Transverse colon (tissue), 4 donors: Measurements from ENCODE around the gene PTK7. TPM values are rescaled to one million over a fixed set of nuclear protein-coding genes. Genes with fewer than 3 reads are reported as not detected.

ENCODE experiments used
- DNase-seq: peaks from one replicate; pipeline ENCODE4 v3.0.0-alpha.2; 2019
- H3K27ac ChIP-seq, 4 donors: fragments of 200-600 bp; sonication (generic); 2 replicates each; pipeline ENCODE4 v1.5.1; 2016 to 2018; ENCODE audit warnings: inconsistent platforms in 4 of 4
- H3K27me3 ChIP-seq: fragments of 200-600 bp; sonication (generic); 2 replicates; pipeline ENCODE4 v1.5.1; 2017; ENCODE audit warnings: inconsistent platforms
- H3K36me3 ChIP-seq, 4 donors: fragments of 200-600 bp; sonication (generic); 2 replicates each; pipeline ENCODE4 v1.5.1; 2017 to 2019; ENCODE audit warnings: inconsistent platforms in 4 of 4
- H3K4me1 ChIP-seq, 4 donors: fragments of 200-600 bp; sonication (generic); 2 replicates each; pipeline ENCODE4 v1.5.1; 2017 to 2020; ENCODE audit warnings: inconsistent platforms in 4 of 4
- H3K4me3 ChIP-seq, 4 donors: fragments of 200-600 bp; sonication (generic); 1 replicate in 1 of 4; 2 replicates in 3 of 4; pipeline versions ENCODE4 v1.5.1 to v1.6.1; 2017 to 2019; ENCODE audit warnings: inconsistent platforms in 4 of 4
- H3K9me3 ChIP-seq, 2 donors: fragments of 200-600 bp; sonication (generic); 2 replicates each; pipeline ENCODE4 v1.5.1; 2017 to 2019; ENCODE audit warnings: inconsistent platforms in 2 of 2
- EP300 ChIP-seq: sonication (generic); formaldehyde crosslinking; IDR thresholded peaks from one replicate; pipeline ENCODE4 v1.6.1; 2017; ENCODE audit warnings: antibody characterized with exemption, low read depth
- POLR2A ChIP-seq: fragments of 450-650 bp; IDR thresholded peaks from one replicate; pipeline ENCODE4 v1.6.1; 2016; ENCODE audit warnings: antibody characterized with exemption, mild to moderate bottlenecking, moderate library complexity
- POLR2AphosphoS5 ChIP-seq, 3 donors: sonication (generic); formaldehyde crosslinking; IDR thresholded peaks; one replicate each; pipeline ENCODE4 v1.6.1; 2016; ENCODE audit warnings: antibody characterized with exemption in 3 of 3
- WGBS, 2 donors: methylation state at CpG; one replicate each; pipeline ENCODE4 v1.1.5; 2018; ENCODE audit warnings: low coverage in 1 of 2; 5-methylcytosine and 5-hydroxymethylcytosine counted together
- in situ Hi-C, 4 donors: fragments of 200-750 bp; cut with MboI; loops; one replicate each; pipeline versions ENCODE4 v1.15.0 to v1.15.1; 2017; ENCODE audit warnings: low sequenced_read_pairs in 3 of 4, low pct_ligation_motif_present in 1 of 4, low pct_unique_long_range_greater_than_20kb in 1 of 4
- intact Hi-C: fragments of 100-400 bp; cut with DNase I; formaldehyde crosslinking; loops from one replicate; pipeline ENCODE4 v1.15.1; 2023; ENCODE audit warnings: low total_unique reads
- total RNA-seq, 4 donors: library from RNA; depleted of rRNA; stranded (reverse); fragments of >200 nt; gene quantifications; one replicate each; pipeline ENCODE4 v1.1.0, GENCODE V29; 2016
- TF ChIP-seq, protein P1 (sequence below), 5 experiments: fragments of 200-600 bp in 3 of 5; fragments of 450-650 bp in 2 of 5; sonication (generic) in 3 of 5; IDR thresholded peaks; 1 replicate in 2 of 5; 2 replicates in 3 of 5; pipeline ENCODE4 v1.5.1; 2016 to 2017; ENCODE audit warnings: antibody characterized with exemption in 5 of 5, inconsistent platforms in 3 of 5, mild to moderate bottlenecking in 2 of 5, moderate library complexity in 1 of 5

PTK7 gene
- total RNA-seq, 4 donors from 2014 or later = 2.2 to 34.6 (median 6.0) TPM

DNA sequence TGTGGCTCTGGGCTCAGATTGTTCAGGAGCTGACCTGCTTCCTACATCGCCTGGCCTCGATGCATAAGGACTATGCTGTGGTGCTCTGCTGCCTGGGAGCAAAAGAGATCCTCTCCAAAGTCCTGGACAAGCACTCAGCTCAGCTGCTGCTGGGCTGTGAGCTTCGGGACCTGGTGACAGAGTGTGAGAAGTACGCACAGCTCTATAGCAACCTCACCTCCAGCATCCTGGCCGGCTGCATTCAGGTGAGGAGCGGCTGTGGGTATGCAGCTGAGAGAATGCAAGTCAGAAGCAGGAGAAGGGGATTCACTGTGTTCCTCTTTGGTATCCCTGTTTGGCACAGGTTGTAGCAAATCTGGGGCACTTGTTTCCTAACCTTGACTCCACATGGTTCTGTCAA, 123.8 kb downstream of the PTK7 start:
- peaks cover 0 to 34% (median 9%) of the 10 kb centered on the region in 4 donors for H3K36me3 ChIP-seq
- WGBS, 2 donors = 98% methylated on average over 6 of the region's 6 CpGs; no CpG with 5 or more reads in 1 of the 2 donors
- no peaks in the 10 kb centered on the region for H3K4me1 ChIP-seq
- H3K27ac ChIP-seq = no peak overlapping the region
- no peaks in the 10 kb centered on the region for H3K9me3 ChIP-seq
- TF ChIP-seq POLR2AphosphoS5 (IDR thresholded peaks at IDR 0.05) (no peak), POLR2A (no peak), EP300 (no peak)
- TF ChIP-seq, protein P1, sequence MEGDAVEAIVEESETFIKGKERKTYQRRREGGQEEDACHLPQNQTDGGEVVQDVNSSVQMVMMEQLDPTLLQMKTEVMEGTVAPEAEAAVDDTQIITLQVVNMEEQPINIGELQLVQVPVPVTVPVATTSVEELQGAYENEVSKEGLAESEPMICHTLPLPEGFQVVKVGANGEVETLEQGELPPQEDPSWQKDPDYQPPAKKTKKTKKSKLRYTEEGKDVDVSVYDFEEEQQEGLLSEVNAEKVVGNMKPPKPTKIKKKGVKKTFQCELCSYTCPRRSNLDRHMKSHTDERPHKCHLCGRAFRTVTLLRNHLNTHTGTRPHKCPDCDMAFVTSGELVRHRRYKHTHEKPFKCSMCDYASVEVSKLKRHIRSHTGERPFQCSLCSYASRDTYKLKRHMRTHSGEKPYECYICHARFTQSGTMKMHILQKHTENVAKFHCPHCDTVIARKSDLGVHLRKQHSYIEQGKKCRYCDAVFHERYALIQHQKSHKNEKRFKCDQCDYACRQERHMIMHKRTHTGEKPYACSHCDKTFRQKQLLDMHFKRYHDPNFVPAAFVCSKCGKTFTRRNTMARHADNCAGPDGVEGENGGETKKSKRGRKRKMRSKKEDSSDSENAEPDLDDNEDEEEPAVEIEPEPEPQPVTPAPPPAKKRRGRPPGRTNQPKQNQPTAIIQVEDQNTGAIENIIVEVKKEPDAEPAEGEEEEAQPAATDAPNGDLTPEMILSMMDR (IDR thresholded peaks at IDR 0.05) = no peak
- H3K4me3 ChIP-seq = no peak overlapping the region
- in situ Hi-C loops (no loop called here), intact Hi-C loops (no loop called here)
- no peak for DNase-seq
- no peaks in the 10 kb centered on the region for H3K27me3 ChIP-seq

DNA sequence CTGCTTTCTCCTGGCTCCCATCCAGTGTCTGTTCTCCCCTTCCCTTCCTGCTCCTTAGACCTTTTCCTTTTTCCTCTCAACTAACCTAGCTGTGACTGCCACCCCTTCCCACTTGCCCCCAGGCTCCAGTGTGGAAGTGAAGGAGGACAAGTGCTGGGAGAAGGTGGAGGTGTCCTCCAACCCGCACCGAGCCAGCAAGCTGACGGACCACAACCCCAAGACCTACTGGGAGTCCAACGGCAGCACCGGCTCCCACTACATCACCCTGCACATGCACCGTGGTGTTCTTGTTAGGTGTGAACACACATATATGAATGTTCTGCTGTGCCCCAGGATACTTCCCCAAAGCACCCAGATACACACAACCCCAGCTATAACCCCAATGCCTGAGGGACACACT, 124.4 kb downstream of the PTK7 start:
- no peaks in the 10 kb centered on the region for H3K4me1 ChIP-seq
- no peak for DNase-seq

DNA sequence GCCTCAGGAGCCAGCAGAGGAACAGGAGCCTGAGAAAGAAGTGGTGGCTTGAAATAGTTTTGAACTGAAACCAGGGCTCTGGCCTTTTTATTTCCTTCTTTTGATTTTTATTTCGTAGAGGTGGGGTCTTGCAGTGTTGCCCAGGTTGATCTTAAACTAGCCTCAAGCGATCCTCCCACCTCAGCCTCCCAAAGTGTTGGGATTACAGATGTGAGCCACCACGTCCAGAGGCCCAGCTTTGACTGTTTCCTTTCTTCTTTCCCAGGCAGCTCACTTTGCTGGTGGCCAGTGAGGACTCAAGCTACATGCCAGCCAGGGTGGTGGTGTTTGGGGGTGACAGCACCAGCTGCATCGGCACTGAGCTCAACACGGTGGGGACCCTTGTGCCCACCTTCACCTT, 126.3 kb downstream of the PTK7 start:
- TF ChIP-seq EP300 (no peak), POLR2AphosphoS5 (IDR thresholded peaks at IDR 0.05) (no peak), POLR2A (no peak)
- TF ChIP-seq, protein P1 (IDR thresholded peaks at IDR 0.05) = no peak
- no peak overlapping the region for H3K27ac ChIP-seq
- no peaks in the 10 kb centered on the region for H3K4me1 ChIP-seq
- peaks cover 0 to 11% (median 4%) of the 10 kb centered on the region in 4 donors for H3K36me3 ChIP-seq
- intact Hi-C loops = no loop called here
- no peak for DNase-seq
- no peaks in the 10 kb centered on the region for H3K27me3 ChIP-seq
- 79 to 91% methylated on average over 3 to 5 of the region's 5 CpGs for WGBS, 2 donors
- no peaks in the 10 kb centered on the region for H3K9me3 ChIP-seq
- H3K4me3 ChIP-seq = no peak overlapping the region
- in situ Hi-C loops = no loop called here

More for the DNA sequence above, 124.4 kb downstream of the PTK7 start:
- H3K9me3 ChIP-seq = no peaks in the 10 kb centered on the region
- H3K36me3 ChIP-seq = peaks cover 0 to 28% (median 9%) of the 10 kb centered on the region in 4 donors
- no peak for TF ChIP-seq POLR2A
- TF ChIP-seq, protein P1 (IDR thresholded peaks at IDR 0.05) = no peak
- no peak for TF ChIP-seq EP300
- no peak for TF ChIP-seq POLR2AphosphoS5 (IDR thresholded peaks at IDR 0.05)
- WGBS, 2 donors = 94% methylated on average over 6 of the region's 6 CpGs; no CpG with 5 or more reads in 1 of the 2 donors
- intact Hi-C loops = no loop called here
- no peak overlapping the region for H3K27ac ChIP-seq
- in situ Hi-C loops = no loop called here
- H3K4me3 ChIP-seq = no peak overlapping the region
- no peaks in the 10 kb centered on the region for H3K27me3 ChIP-seq

DNA sequence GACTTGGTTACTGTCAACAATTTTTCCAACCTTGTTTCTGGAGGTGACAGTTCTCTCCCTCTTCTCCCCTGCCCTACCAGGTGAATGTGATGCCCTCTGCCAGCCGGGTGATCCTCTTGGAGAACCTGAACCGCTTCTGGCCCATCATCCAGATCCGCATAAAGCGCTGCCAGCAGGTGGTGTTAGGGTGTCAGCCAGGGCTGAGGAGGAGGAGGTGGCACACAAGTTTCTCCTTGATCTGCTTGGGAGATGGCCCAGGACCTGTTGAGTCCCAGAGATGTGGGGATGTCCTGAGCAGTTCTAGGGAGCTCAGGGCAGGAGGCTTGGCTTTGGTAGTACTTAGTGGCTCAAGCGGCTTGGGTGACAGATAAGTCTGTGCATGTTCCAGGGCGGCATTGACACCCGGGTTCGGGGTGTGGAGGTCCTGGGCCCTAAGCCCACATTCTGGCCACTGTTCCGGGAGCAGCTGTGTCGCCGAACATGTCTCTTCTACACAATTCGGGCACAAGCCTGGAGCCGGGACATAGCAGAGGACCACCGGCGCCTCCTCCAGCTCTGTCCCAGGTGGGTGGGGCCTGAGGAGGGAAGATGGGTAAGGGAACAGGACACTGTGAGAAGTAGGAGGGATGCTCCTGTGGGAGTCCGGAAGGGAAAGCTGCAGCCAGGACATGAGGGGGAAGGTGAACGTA, 127.1 kb downstream of the PTK7 start:
- peaks cover 0 to 4% (median 2%) of the 10 kb centered on the region in 4 donors for H3K36me3 ChIP-seq
- no peaks in the 10 kb centered on the region for H3K27me3 ChIP-seq
- DNase-seq = no peak
- no peak overlapping the region for H3K27ac ChIP-seq
- no peaks in the 10 kb centered on the region for H3K4me1 ChIP-seq
- no peaks in the 10 kb centered on the region for H3K9me3 ChIP-seq
- no peak overlapping the region for H3K4me3 ChIP-seq
- in situ Hi-C loops (no loop called here), intact Hi-C loops (no loop called here)
- TF ChIP-seq POLR2A (no peak), POLR2AphosphoS5 (IDR thresholded peaks at IDR 0.05) (no peak), EP300 (no peak)
- TF ChIP-seq, protein P1 (IDR thresholded peaks at IDR 0.05) = no peak
- WGBS, 2 donors = 96% methylated on average over 10 of the region's 17 CpGs; no CpG with 5 or more reads in 1 of the 2 donors
